GM18499 (cell line): ENCODE measurements around the gene RITA1.

Source experiments
- ATAC-seq: cut with Tn5 transposase; IDR thresholded peaks from one replicate; pipeline ENCODE4 v1.9.1; 2021; ENCODE audit warnings: moderate number of reproducible peaks; ENCODE audit not compliant: insufficient read depth, unreplicated experiment

The RITA1 gene

GRCh38 chr12:113224955-113225354, 39.4 kb downstream of the RITA1 start:
- no peak for ATAC-seq

GRCh38 chr12:113226696-113227568, 41.4 kb downstream of the RITA1 start:
- ATAC-seq: no peak

GRCh38 chr12:113227686-113228391, 42.3 kb downstream of the RITA1 start:
- ATAC-seq: no peak

GRCh38 chr12:113228394-113229028, 43.0 kb downstream of the RITA1 start:
- no peak for ATAC-seq

- ATAC-seq: no peak
Observed at GRCh38 chr12:113230315-113231234, 45.1 kb downstream of the RITA1 start.

- ATAC-seq: no peak
Observed at GRCh38 chr12:113231235-113232088, 45.9 kb downstream of the RITA1 start.

GRCh38 chr12:113232089-113232839, 46.7 kb downstream of the RITA1 start:
- no peak for ATAC-seq

- no peak for ATAC-seq
Observed at GRCh38 chr12:113232840-113233585, 47.5 kb downstream of the RITA1 start.

- no peak for ATAC-seq
Observed at GRCh38 chr12:113233967-113234366, 48.4 kb downstream of the RITA1 start.

GRCh38 chr12:113234483-113234882, 49.0 kb downstream of the RITA1 start:
- ATAC-seq: no peak

- ATAC-seq: no peak
Observed at GRCh38 chr12:113235976-113236375, 50.5 kb downstream of the RITA1 start.

- ATAC-seq: no peak
Observed at GRCh38 chr12:113236539-113237399, 51.2 kb downstream of the RITA1 start.

- no peak for ATAC-seq
Observed at GRCh38 chr12:113237748-113238147, 52.2 kb downstream of the RITA1 start.

GRCh38 chr12:113238309-113238708, 52.8 kb downstream of the RITA1 start:
- ATAC-seq: no peak

- ATAC-seq: no peak
Observed at GRCh38 chr12:113239288-113239771, 53.8 kb downstream of the RITA1 start.

GRCh38 chr12:113239811-113240331, 54.4 kb downstream of the RITA1 start:
- ATAC-seq: no peak
